ENCODE data around the gene KRI1.

Gene KRI1

GRCh38 chr19:10517760-10518443 lies 47.9 kb downstream of the KRI1 start:
- DNase-seq = no peak

DNA sequence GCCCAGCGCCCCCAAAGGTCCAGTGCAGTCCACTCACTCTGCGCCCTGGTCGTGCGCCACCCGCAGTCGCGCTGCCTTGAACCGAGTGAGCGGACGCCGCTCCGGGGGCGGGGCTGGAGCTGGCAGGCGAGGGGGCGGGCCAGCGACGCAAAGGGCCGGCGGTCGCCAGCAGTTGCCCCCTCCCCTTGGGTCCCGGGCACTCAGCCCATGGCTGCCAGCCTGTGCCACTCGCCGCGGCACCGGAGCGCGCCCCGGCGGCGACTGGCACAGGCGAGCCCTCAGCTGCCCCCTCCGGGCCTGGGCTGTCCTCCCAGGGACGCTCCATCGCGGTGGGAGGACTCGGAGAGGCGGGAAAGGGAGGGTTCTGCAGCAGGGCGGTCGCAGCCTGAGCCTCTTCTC lies 48.5 kb downstream of the KRI1 start, which contains the start of gene S1PR5:
TSS of gene S1PR5 (minus strand) at position 87 of the 399 bp plus-strand sequence. CDS start 2,436 bp downstream, outside the sequence.
- DNase-seq = no peak

- no peak for DNase-seq
Measured at GRCh38 chr19:10516671-10517286, 49.0 kb downstream of the KRI1 start.

DNA sequence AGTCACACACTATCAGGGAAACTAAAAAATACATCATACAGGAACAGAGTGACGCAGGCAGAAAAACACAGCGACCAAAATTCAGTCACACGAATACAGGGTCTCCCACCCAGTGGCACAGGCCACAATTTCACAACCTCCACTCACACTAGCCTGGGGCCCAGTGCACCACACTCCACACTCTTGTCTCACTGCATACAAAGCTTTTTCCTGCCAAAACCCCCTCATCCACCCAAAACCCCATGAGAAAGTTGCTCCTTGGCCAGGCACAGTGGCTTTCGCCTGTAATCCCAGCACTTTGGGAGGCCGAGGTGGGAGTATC lies 49.8 kb downstream of the KRI1 start:
- DNase-seq = no peak

- peak in 1 of 4 experiments; percentile 29 for DNase-seq
Measured at GRCh38 chr19:10514211-10515145, 51.3 kb downstream of the KRI1 start.

- DNase-seq = no peak
Measured at GRCh38 chr19:10513223-10513622, 52.6 kb downstream of the KRI1 start.

DNA sequence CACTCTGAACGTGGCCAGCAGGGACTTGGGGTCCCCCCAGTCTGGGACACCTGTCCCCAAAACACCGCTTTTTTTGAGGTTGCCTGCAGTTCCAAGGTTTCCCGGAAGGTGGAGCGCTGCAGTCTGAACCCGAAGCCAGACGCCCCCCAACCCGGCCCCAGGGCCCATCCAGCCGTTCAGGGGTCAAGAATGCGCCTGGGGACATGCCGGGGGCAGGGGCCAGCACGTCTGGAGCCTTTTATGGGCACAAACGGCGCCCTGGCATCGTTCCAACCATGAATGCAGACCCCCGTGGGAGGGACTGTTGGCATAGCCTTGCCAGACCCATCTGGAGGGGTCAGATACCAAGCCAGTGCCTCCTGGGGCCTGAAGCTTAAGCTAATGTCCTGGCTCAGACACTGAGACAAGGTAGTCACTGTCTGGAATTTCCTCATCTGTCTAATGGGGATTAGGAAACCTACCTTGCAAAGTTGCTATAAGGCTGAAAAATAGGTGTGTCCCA lies 55.5 kb downstream of the KRI1 start:
- peak; percentile 23 to 57 (median 40) for DNase-seq

DNA sequence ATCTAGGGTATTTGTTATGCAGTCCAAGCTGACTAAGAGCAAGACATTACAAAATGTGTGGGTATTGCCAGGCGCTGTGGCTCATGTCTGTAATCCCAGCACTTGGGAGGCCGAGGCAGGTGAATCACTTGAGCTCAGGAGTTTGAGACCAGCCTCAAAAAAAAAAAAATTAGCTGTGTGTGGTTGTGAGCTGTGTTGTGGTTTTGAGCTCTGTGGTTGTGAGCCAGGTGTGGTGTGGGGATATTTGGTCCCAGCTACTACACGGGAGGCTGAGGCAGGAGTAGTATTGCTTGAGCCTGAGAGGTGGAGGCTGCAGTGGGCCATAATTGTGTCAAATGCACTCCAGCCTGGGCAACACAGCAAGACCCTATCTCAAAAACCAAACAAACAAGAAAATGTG lies 57.1 kb downstream of the KRI1 start:
- DNase-seq = no peak

GRCh38 chr19:10508036-10508435 lies 57.8 kb downstream of the KRI1 start:
- no peak for DNase-seq

DNA sequence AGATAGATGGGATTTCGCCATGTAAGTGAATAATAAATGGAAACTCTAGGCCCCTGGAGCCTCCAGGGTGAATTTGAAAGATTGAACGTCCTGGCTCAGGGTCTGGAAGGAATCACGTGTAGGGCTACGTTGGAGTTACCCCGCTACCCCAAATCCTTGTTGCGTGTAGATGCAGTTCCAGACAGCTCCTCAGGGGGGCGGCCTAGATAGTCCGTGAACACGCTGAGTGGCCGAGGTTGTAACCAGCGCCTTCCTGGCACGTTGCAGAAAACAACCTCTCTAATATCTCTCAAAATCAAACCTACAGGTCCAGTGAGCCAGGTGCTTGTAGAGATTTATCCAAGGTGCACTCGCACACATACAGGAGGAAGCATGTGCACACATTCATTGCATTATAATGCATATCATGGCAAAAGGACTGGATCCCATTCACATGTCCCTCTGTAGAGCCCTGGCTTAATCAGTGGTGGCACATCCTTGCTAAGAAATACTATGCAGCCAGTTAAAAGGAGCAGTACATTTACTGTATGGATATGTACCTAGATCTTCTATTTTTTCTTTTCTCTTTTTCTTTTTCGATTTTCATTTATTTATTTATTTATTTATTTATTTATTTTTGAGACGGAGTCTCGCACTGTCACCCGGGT lies 60.1 kb downstream of the KRI1 start:
- peak; percentile 39 to 77 (median 72) for DNase-seq
